Mesodermal cell (in vitro differentiated cells): ENCODE results near the gene TP63.

Experiments
- H3K27ac ChIP-seq: 2 replicates; pipeline ENCODE4 v1.7.0; 2013; ENCODE audit warnings: mild to moderate bottlenecking, low read depth, low read length, moderate library complexity; ENCODE audit not compliant: severe bottlenecking
- H3K36me3 ChIP-seq: 2 replicates; pipeline ENCODE4 v1.7.1; 2013; ENCODE audit warnings: mild to moderate bottlenecking, low read length, moderate library complexity; ENCODE audit not compliant: control insufficient read depth, insufficient read depth
- H3K4me1 ChIP-seq: one replicate; pipeline ENCODE4 v1.7.1; 2013; ENCODE audit warnings: mild to moderate bottlenecking, low read length; ENCODE audit not compliant: insufficient read depth, control insufficient read depth, poor library complexity, severe bottlenecking
- H3K4me3 ChIP-seq: 2 replicates; pipeline ENCODE4 v1.7.0; 2013; ENCODE audit warnings: low read length, control low read depth, mild to moderate bottlenecking; ENCODE audit not compliant: insufficient read depth, poor library complexity, severe bottlenecking; ENCODE audit errors: extremely low read depth
- H3K9me3 ChIP-seq: 2 replicates; pipeline ENCODE4 v1.7.1; 2013; ENCODE audit warnings: mild to moderate bottlenecking, low read length, moderate library complexity; ENCODE audit not compliant: control insufficient read depth
- WGBS, 2 experiments: methylation state at CpG; one replicate each; pipeline ENCODE4 v1.1.5; 2013; ENCODE audit warnings: missing lambda C conversion rate in 2 of 2; ENCODE audit not compliant: insufficient coverage in 2 of 2; 5-methylcytosine and 5-hydroxymethylcytosine counted together

TP63 gene

DNA sequence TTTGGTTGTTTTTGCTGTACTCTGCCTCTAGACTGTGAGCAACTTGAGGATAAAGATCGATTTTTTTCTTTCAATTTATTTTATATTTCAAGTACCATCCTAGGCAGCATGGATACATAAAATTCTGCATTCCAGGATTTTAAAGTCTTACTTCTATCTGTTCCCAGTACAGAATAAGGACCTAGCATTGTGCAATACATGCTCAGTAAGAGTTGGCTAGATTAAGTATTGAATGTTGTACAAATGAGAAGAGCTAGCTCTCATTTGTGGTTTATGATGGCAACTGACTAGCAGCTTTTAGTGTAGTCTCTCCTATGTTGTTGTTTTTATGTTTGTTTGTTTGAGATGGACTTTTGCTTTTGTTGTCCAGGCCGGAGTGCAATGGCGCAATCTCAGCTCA, 222.7 kb downstream of the TP63 start:
- Histone ChIP-seq H3K4me3 (no peak overlapping the region), H3K27ac (no peak overlapping the region), H3K9me3 (no peaks in the 10 kb centered on the region), H3K4me1 (no peaks in the 10 kb centered on the region), H3K36me3 (no peaks in the 10 kb centered on the region)
- WGBS, 2 experiments: 96 to 100% methylated on average over 2 of the region's 3 CpGs

DNA sequence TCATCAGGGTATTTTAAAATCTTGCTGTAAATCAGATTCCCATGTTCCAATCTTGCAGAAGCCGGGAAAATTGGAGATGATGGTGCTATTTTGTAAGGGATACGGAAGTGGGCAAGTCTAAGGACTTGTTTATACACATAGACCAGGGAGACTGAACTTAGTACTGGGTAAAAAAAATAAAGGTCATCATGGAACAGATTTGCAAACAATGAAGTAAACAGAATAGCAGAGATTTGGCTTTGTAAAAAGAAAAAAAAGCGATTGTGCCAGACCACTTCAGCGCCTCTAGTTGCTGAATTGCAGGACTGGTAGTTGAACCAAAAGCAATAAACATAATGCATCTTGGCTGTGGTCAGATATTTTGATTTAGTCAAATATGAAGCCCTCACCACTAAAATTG, 229.1 kb downstream of the TP63 start:
- no peaks in the 10 kb centered on the region for H3K4me1 ChIP-seq
- H3K27ac ChIP-seq: no peak overlapping the region
- WGBS, 2 experiments: 91 to 95% methylated on average over 4 of the region's 4 CpGs
- H3K4me3 ChIP-seq: no peak overlapping the region
- no peaks in the 10 kb centered on the region for H3K9me3 ChIP-seq
- H3K36me3 ChIP-seq: no peaks in the 10 kb centered on the region

- Histone ChIP-seq H3K27ac (no peak overlapping the region), H3K4me3 (no peak overlapping the region), H3K36me3 (no peaks in the 10 kb centered on the region), H3K9me3 (no peaks in the 10 kb centered on the region), H3K4me1 (no peaks in the 10 kb centered on the region)
- WGBS, 2 experiments: 95 to 100% methylated on average over 1 to 4 of the region's 9 CpGs
These were observed 231.3 kb downstream of the TP63 start for GRCh38 chr3:189862385-189862998.

DNA sequence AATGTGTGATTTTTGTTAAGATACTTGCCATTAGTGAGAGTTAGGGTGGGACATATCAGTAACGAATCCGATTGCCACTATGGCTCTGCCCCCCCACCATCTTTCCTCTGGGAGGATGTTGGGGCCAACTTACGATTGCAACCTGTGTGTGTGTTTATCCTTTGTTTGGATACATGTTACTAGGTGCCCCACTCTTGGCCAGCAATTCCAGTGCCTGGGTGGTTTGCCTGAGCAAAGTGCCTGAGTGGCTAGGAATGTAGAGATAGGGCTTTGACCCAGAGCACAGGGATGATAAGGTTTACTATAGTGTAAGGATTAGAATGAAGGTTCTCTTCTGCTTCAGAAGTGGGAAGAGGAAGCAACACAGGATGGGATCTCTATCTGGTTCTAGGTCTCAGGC, 231.8 kb downstream of the TP63 start:
- no peak overlapping the region for H3K4me3 ChIP-seq
- 100% methylated on average over 1 of the region's 3 CpGs for WGBS, 2 experiments
- H3K4me1 ChIP-seq: no peaks in the 10 kb centered on the region
- H3K27ac ChIP-seq: no peak overlapping the region
- H3K36me3 ChIP-seq: no peaks in the 10 kb centered on the region
- H3K9me3 ChIP-seq: no peaks in the 10 kb centered on the region

- Histone ChIP-seq H3K4me1 (no peaks in the 10 kb centered on the region), H3K27ac (no peak overlapping the region), H3K9me3 (no peaks in the 10 kb centered on the region), H3K36me3 (no peaks in the 10 kb centered on the region), H3K4me3 (no peak overlapping the region)
- 95 to 100% methylated on average over 2 of the region's 3 CpGs for WGBS, 2 experiments
These were observed 236.9 kb downstream of the TP63 start for GRCh38 chr3:189868061-189868460.

DNA sequence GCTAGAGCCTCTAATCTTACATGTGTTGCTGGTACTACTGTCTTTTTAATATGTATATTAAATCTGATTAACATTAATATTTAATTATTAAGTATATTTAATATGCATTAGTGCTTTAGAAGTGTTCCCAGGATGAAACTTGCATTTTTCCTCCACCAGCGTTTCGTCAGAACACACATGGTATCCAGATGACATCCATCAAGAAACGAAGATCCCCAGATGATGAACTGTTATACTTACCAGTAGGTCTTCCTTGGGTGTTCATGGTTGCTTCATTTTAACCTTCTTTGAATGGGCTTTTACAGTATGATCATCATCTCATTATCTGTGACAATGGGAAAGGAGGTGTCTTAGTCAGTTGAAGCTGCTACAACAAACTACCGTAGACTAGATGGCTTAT, 238.0 kb downstream of the TP63 start:
- 93% methylated on average over 3 of the region's 4 CpGs; no CpG with 5 or more reads in 1 of the 2 experiments for WGBS, 2 experiments
- Histone ChIP-seq H3K27ac (no peak overlapping the region), H3K9me3 (no peaks in the 10 kb centered on the region), H3K4me3 (no peak overlapping the region), H3K4me1 (no peaks in the 10 kb centered on the region), H3K36me3 (no peaks in the 10 kb centered on the region)

DNA sequence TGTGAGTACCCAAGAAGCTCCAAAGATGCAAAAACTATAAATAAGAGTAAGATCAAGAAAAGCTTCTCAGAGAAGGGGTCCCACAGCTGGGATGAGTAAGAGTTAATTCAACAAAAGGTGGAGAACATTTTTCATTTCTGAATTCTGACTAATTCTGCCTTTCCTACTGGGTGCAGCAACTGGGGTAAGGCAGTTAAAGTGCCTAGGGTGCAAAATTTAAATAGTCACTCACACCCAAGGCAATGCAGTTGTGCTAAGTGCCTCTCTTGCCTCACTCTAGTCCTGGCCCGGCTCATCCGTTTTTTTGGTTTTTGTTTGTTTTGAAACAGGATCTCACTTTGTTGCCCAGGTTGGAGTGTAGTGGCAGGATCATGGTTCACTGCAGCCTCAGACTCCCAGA, 240.2 kb downstream of the TP63 start:
- Histone ChIP-seq H3K9me3 (no peaks in the 10 kb centered on the region), H3K4me3 (no peak overlapping the region), H3K36me3 (no peaks in the 10 kb centered on the region), H3K4me1 (no peaks in the 10 kb centered on the region), H3K27ac (no peak overlapping the region)
- WGBS, 2 experiments: 79% methylated on average over 2 of the region's 2 CpGs; no CpG with 5 or more reads in 1 of the 2 experiments

DNA sequence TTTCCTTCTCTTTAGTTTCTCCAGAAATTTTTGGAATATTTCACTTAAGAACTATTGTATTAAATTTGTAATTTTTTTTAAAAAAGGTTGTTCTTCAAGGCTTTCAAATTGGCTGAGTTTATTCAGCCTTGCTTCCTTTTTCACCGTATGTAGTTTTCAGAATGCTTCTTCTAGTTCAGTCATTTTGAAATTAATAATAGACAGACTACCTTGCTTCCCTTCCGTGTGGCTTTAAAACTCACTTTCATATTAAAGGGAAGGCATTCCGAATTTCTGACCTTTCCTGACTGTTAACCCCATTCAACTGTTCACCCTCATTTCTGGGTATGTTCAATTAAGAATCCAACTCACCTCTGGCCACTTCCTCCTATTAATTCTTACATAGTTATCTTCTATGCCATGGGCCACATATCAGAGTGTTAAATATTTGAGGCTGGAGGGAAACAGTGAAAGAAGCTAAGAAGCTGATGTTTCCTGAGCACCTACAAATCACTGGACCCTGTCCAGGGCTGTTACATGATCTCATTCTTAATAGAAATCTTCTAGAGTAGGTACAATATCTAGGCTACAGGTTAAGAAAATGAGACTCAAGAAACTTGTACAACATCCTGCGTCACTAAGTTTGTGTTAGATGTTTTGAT, 252.0 kb downstream of the TP63 start:
- no peaks in the 10 kb centered on the region for H3K36me3 ChIP-seq
- no peak overlapping the region for H3K4me3 ChIP-seq
- 90 to 95% methylated on average over 2 of the region's 4 CpGs for WGBS, 2 experiments
- H3K4me1 ChIP-seq: no peaks in the 10 kb centered on the region
- no peak overlapping the region for H3K27ac ChIP-seq
- no peaks in the 10 kb centered on the region for H3K9me3 ChIP-seq

DNA sequence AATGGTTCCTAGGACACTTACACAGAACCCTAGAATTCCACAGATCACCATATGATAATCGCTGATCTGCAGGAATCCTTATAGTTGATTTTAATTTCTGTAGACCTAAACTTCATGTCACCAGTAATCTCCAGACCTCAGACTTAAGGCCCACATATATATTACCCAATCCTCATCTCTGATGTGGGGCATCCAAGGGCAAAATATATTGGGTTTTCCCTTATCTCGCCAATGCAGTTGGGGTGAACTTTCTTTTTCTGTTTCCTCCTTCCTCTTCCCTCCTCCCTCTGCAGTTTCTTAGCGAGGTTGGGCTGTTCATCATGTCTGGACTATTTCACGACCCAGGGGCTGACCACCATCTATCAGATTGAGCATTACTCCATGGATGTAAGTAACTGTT, 259.3 kb downstream of the TP63 start:
- H3K9me3 ChIP-seq: no peaks in the 10 kb centered on the region
- no peaks in the 10 kb centered on the region for H3K36me3 ChIP-seq
- 93 to 100% methylated on average over 1 to 2 of the region's 4 CpGs for WGBS, 2 experiments
- H3K4me3 ChIP-seq: no peak overlapping the region
- no peaks in the 10 kb centered on the region for H3K4me1 ChIP-seq
- H3K27ac ChIP-seq: no peak overlapping the region

GRCh38 chr3:189896533-189896932, 265.3 kb downstream of the TP63 start:
- Histone ChIP-seq H3K9me3 (no peaks in the 10 kb centered on the region), H3K4me3 (no peak overlapping the region), H3K4me1 (no peaks in the 10 kb centered on the region), H3K27ac (no peak overlapping the region), H3K36me3 (no peaks in the 10 kb centered on the region)
- WGBS, 2 experiments: 90% methylated on average over 2 of the region's 3 CpGs

DNA sequence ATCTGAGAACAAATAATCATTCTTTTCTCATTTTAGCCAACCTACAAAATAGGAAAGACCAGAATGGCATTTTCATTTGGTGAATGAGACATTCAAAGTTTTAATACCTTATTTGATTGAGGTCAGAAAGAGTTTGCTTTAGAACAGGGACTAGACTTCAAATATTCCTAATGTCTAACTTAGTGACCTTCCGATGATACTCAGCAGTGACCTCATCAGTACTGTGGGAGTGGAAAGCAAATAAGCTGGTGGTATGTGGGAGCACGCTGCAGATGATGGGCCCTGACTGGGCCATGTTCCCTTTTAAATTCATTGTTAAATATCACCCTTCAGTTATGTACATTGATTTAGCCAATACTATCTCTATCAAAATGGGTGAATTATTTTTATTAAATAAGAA, 266.2 kb downstream of the TP63 start:
- no peaks in the 10 kb centered on the region for H3K4me1 ChIP-seq
- no peaks in the 10 kb centered on the region for H3K9me3 ChIP-seq
- H3K4me3 ChIP-seq: no peak overlapping the region
- H3K36me3 ChIP-seq: no peaks in the 10 kb centered on the region
- WGBS, 2 experiments: no CpG with 5 or more reads among the region's 2 CpGs
- no peak overlapping the region for H3K27ac ChIP-seq
